ENCODE measurements around the gene PTGER3.
A peak's percentile ranks its signal among the peaks of the same experiment; 100 is the strongest.

The PTGER3 gene

GRCh38 chr1:71080739-71081696 lies 33.4 kb upstream of the PTGER3 start, which contains the start of gene ZRANB2:
ZRANB2 (minus strand) TSS chr1:71081035; CDS start chr1:71080995, 40 bp downstream.
- H3K27me3 ChIP-seq (ENCODE audit: control insufficient read depth, insufficient read depth, low read length): peaks cover 19% of the 10 kb centered on the region; the same call in 1 of the 2 replicates
- peak within 1 kb of the TSS; percentile 89 for H3K4me3 ChIP-seq (ENCODE audit: low read depth, low read length)
- H3K9ac ChIP-seq (ENCODE audit: low read length): peak within 1 kb of the TSS; percentile 97
- no peaks in the 10 kb centered on the region for H3K9me3 ChIP-seq (ENCODE audit: control insufficient read depth, insufficient read depth, low read depth, low read length)
- peaks cover 9% of the 10 kb centered on the region for H3K4me1 ChIP-seq (ENCODE audit: control insufficient read depth, insufficient read depth, low read length)
- peaks cover 24% of the 10 kb centered on the region for H3K36me3 ChIP-seq (ENCODE audit: control insufficient read depth, insufficient read depth, low read length)
- H3K27ac ChIP-seq (ENCODE audit: low read depth, low read length): peak within 1 kb of the TSS; percentile 90

- Histone ChIP-seq H3K36me3 (ENCODE audit: control insufficient read depth, insufficient read depth, low read length) (peaks cover 31% of the 10 kb centered on the region), H3K9me3 (ENCODE audit: control insufficient read depth, insufficient read depth, low read depth, low read length) (no peaks in the 10 kb centered on the region), H3K27me3 (ENCODE audit: control insufficient read depth, insufficient read depth, low read length) (peaks cover 12% of the 10 kb centered on the region; the same call in 1 of the 2 replicates), H3K4me3 (ENCODE audit: low read depth, low read length) (peak overlapping the region; percentile 89), H3K27ac (ENCODE audit: low read depth, low read length) (peak overlapping the region; percentile 90; the same call in 1 of the 2 replicates), H3K4me1 (ENCODE audit: control insufficient read depth, insufficient read depth, low read length) (peaks cover 9% of the 10 kb centered on the region), H3K9ac (ENCODE audit: low read length) (peak overlapping the region; percentile 97)
Observed at GRCh38 chr1:71080230-71080738, 32.7 kb upstream of the PTGER3 start.

GRCh38 chr1:71074681-71075080 lies 27.1 kb upstream of the PTGER3 start:
- Histone ChIP-seq H3K9ac (ENCODE audit: low read length) (no peak overlapping the region), H3K27me3 (ENCODE audit: control insufficient read depth, insufficient read depth, low read length) (no peaks in the 10 kb centered on the region), H3K36me3 (ENCODE audit: control insufficient read depth, insufficient read depth, low read length) (peaks cover 83% of the 10 kb centered on the region), H3K9me3 (ENCODE audit: control insufficient read depth, insufficient read depth, low read depth, low read length) (no peaks in the 10 kb centered on the region), H3K4me1 (ENCODE audit: control insufficient read depth, insufficient read depth, low read length) (peaks cover 8% of the 10 kb centered on the region), H3K4me3 (ENCODE audit: low read depth, low read length) (no peak overlapping the region), H3K27ac (ENCODE audit: low read depth, low read length) (no peak overlapping the region)

- Histone ChIP-seq H3K27ac (ENCODE audit: low read depth, low read length) (no peak overlapping the region), H3K4me1 (ENCODE audit: control insufficient read depth, insufficient read depth, low read length) (no peaks in the 10 kb centered on the region), H3K9ac (ENCODE audit: low read length) (no peak overlapping the region), H3K4me3 (ENCODE audit: low read depth, low read length) (no peak overlapping the region), H3K27me3 (ENCODE audit: control insufficient read depth, insufficient read depth, low read length) (no peaks in the 10 kb centered on the region), H3K9me3 (ENCODE audit: control insufficient read depth, insufficient read depth, low read depth, low read length) (no peaks in the 10 kb centered on the region), H3K36me3 (ENCODE audit: control insufficient read depth, insufficient read depth, low read length) (peaks cover 95% of the 10 kb centered on the region)
Observed at GRCh38 chr1:71072273-71072672, 24.7 kb upstream of the PTGER3 start.

- Histone ChIP-seq H3K27me3 (ENCODE audit: control insufficient read depth, insufficient read depth, low read length) (no peaks in the 10 kb centered on the region), H3K9me3 (ENCODE audit: control insufficient read depth, insufficient read depth, low read depth, low read length) (no peaks in the 10 kb centered on the region), H3K36me3 (ENCODE audit: control insufficient read depth, insufficient read depth, low read length) (peaks cover 96% of the 10 kb centered on the region), H3K9ac (ENCODE audit: low read length) (no peak overlapping the region), H3K4me1 (ENCODE audit: control insufficient read depth, insufficient read depth, low read length) (no peaks in the 10 kb centered on the region), H3K4me3 (ENCODE audit: low read depth, low read length) (no peak overlapping the region), H3K27ac (ENCODE audit: low read depth, low read length) (no peak overlapping the region)
Observed at GRCh38 chr1:71071720-71072119, 24.1 kb upstream of the PTGER3 start.

GRCh38 chr1:71068325-71069240 lies 21.0 kb upstream of the PTGER3 start:
- H3K4me3 ChIP-seq (ENCODE audit: low read depth, low read length): no peak overlapping the region
- H3K4me1 ChIP-seq (ENCODE audit: control insufficient read depth, insufficient read depth, low read length): no peaks in the 10 kb centered on the region
- no peaks in the 10 kb centered on the region for H3K9me3 ChIP-seq (ENCODE audit: control insufficient read depth, insufficient read depth, low read depth, low read length)
- peaks cover 96% of the 10 kb centered on the region for H3K36me3 ChIP-seq (ENCODE audit: control insufficient read depth, insufficient read depth, low read length)
- no peak overlapping the region for H3K9ac ChIP-seq (ENCODE audit: low read length)
- H3K27ac ChIP-seq (ENCODE audit: low read depth, low read length): no peak overlapping the region
- H3K27me3 ChIP-seq (ENCODE audit: control insufficient read depth, insufficient read depth, low read length): no peaks in the 10 kb centered on the region

- Histone ChIP-seq H3K36me3 (ENCODE audit: control insufficient read depth, insufficient read depth, low read length) (peaks cover 26% of the 10 kb centered on the region), H3K4me3 (ENCODE audit: low read depth, low read length) (no peak overlapping the region), H3K4me1 (ENCODE audit: control insufficient read depth, insufficient read depth, low read length) (no peaks in the 10 kb centered on the region), H3K9me3 (ENCODE audit: control insufficient read depth, insufficient read depth, low read depth, low read length) (no peaks in the 10 kb centered on the region), H3K27me3 (ENCODE audit: control insufficient read depth, insufficient read depth, low read length) (no peaks in the 10 kb centered on the region), H3K27ac (ENCODE audit: low read depth, low read length) (no peak overlapping the region), H3K9ac (ENCODE audit: low read length) (no peak overlapping the region)
Observed at GRCh38 chr1:71054791-71055190, 7.2 kb upstream of the PTGER3 start.

- Histone ChIP-seq H3K9me3 (ENCODE audit: control insufficient read depth, insufficient read depth, low read depth, low read length) (no peaks in the 10 kb centered on the region), H3K27ac (ENCODE audit: low read depth, low read length) (no peak overlapping the region), H3K4me1 (ENCODE audit: control insufficient read depth, insufficient read depth, low read length) (no peaks in the 10 kb centered on the region), H3K27me3 (ENCODE audit: control insufficient read depth, insufficient read depth, low read length) (peaks cover under 1% of the 10 kb centered on the region; the same call in 1 of the 2 replicates), H3K36me3 (ENCODE audit: control insufficient read depth, insufficient read depth, low read length) (peaks cover 23% of the 10 kb centered on the region), H3K9ac (ENCODE audit: low read length) (no peak overlapping the region), H3K4me3 (ENCODE audit: low read depth, low read length) (no peak overlapping the region)
Observed at GRCh38 chr1:71054281-71054731, 6.7 kb upstream of the PTGER3 start.

- Histone ChIP-seq H3K27me3 (ENCODE audit: control insufficient read depth, insufficient read depth, low read length) (peaks cover 6% of the 10 kb centered on the region), H3K9me3 (ENCODE audit: control insufficient read depth, insufficient read depth, low read depth, low read length) (no peaks in the 10 kb centered on the region), H3K4me3 (ENCODE audit: low read depth, low read length) (no peak overlapping the region), H3K36me3 (ENCODE audit: control insufficient read depth, insufficient read depth, low read length) (peaks cover 17% of the 10 kb centered on the region), H3K27ac (ENCODE audit: low read depth, low read length) (no peak overlapping the region), H3K4me1 (ENCODE audit: control insufficient read depth, insufficient read depth, low read length) (no peaks in the 10 kb centered on the region), H3K9ac (ENCODE audit: low read length) (no peak overlapping the region)
Observed at GRCh38 chr1:71053758-71054157, 6.1 kb upstream of the PTGER3 start.

- H3K9ac ChIP-seq (ENCODE audit: low read length): no peak overlapping the region
- H3K4me1 ChIP-seq (ENCODE audit: control insufficient read depth, insufficient read depth, low read length): peaks cover 5% of the 10 kb centered on the region; the same call in 1 of the 2 replicates
- no peak overlapping the region for H3K4me3 ChIP-seq (ENCODE audit: low read depth, low read length)
- H3K36me3 ChIP-seq (ENCODE audit: control insufficient read depth, insufficient read depth, low read length): peaks cover 13% of the 10 kb centered on the region
- no peak overlapping the region for H3K27ac ChIP-seq (ENCODE audit: low read depth, low read length)
- no peaks in the 10 kb centered on the region for H3K9me3 ChIP-seq (ENCODE audit: control insufficient read depth, insufficient read depth, low read depth, low read length)
- peaks cover 12% of the 10 kb centered on the region for H3K27me3 ChIP-seq (ENCODE audit: control insufficient read depth, insufficient read depth, low read length)
Observed at GRCh38 chr1:71053146-71053545, 5.5 kb upstream of the PTGER3 start.
